Gastrocnemius medialis (tissue), 4 donors: ENCODE measurements around the gene KCNIP4. TPM values are rescaled to one million over a fixed set of nuclear protein-coding genes. Genes with fewer than 3 reads are reported as not detected.

Experiments used
- ATAC-seq, 2 donors: fragments of 150-250 bp; one replicate each; pipeline ENCODE4 v1.9.1; 2016
- DNase-seq, 2 donors: peaks; one replicate each; pipeline ENCODE4 v3.0.0-alpha.2; 2019
- H3K27ac ChIP-seq, 4 donors: fragments of 200-600 bp; sonication (generic); 1 replicate in 1 of 4; 2 replicates in 3 of 4; pipeline ENCODE4 v1.5.1; 2016 to 2018; ENCODE audit warnings: mild to moderate bottlenecking in 2 of 4, moderate library complexity in 1 of 4
- H3K27me3 ChIP-seq, 3 donors: fragments of 200-600 bp; sonication (generic) in 2 of 3; 1 replicate in 1 of 3; 2 replicates in 2 of 3; pipeline versions ENCODE4 v1.5.1 to v1.6.0; 2016 to 2019; ENCODE audit warnings: mild to moderate bottlenecking in 1 of 3, moderate library complexity in 1 of 3
- H3K36me3 ChIP-seq, 2 donors: fragments of 200-600 bp; sonication (generic) in 1 of 2; one replicate each; pipeline ENCODE4 v1.5.1; 2017 to 2018
- H3K4me1 ChIP-seq, 2 donors: fragments of 200-600 bp; sonication (generic) in 1 of 2; one replicate each; pipeline ENCODE4 v1.5.1; 2016 to 2017; ENCODE audit warnings: mild to moderate bottlenecking in 2 of 2
- H3K4me3 ChIP-seq, 4 donors: fragments of 200-600 bp; sonication (generic) in 3 of 4; 1 replicate in 1 of 4; 2 replicates in 3 of 4; pipeline ENCODE4 v1.5.1; 2016 to 2019; ENCODE audit warnings: mild to moderate bottlenecking in 2 of 4
- H3K9me3 ChIP-seq, 3 donors: fragments of 200-600 bp; sonication (generic) in 2 of 3; 1 replicate in 1 of 3; 2 replicates in 2 of 3; pipeline ENCODE4 v1.5.1; 2016 to 2019
- POLR2A ChIP-seq, 2 donors: fragments of 450-650 bp; IDR thresholded peaks; one replicate each; pipeline ENCODE4 v1.6.1; 2017; ENCODE audit warnings: antibody characterized with exemption in 2 of 2, mild to moderate bottlenecking in 2 of 2, moderate library complexity in 2 of 2
- in situ Hi-C, 4 donors: fragments of 200-750 bp; cut with MboI; loops; one replicate each; pipeline versions ENCODE4 v1.15.0 to v1.8.0; 2017; ENCODE audit warnings: low sequenced_read_pairs in 4 of 4
- intact Hi-C: fragments of 100-400 bp; cut with DNase I; formaldehyde crosslinking; loops from one replicate; pipeline ENCODE4 v1.15.1; 2023; ENCODE audit warnings: low total_unique reads
- total RNA-seq, 4 donors: library from RNA; depleted of rRNA; stranded (reverse); fragments of >200 nt; gene quantifications; one replicate each; pipeline versions ENCODE4 v1.1.0 to v1.2.3, GENCODE V29; 2016
- TF ChIP-seq, protein P1 (sequence below), 5 experiments: fragments of 450-650 bp in 3 of 5; fragments of 200-600 bp in 2 of 5; sonication (generic) in 2 of 5; IDR thresholded peaks in 4 of 5; conservative IDR thresholded peaks in 1 of 5; 1 replicate in 4 of 5; 2 replicates in 1 of 5; pipeline ENCODE4 v1.5.1; 2016 to 2019; ENCODE audit warnings: antibody characterized with exemption in 5 of 5, mild to moderate bottlenecking in 3 of 5, moderate library complexity in 3 of 5

The KCNIP4 gene
- total RNA-seq, 4 donors from 2014 or later = not detected

DNA sequence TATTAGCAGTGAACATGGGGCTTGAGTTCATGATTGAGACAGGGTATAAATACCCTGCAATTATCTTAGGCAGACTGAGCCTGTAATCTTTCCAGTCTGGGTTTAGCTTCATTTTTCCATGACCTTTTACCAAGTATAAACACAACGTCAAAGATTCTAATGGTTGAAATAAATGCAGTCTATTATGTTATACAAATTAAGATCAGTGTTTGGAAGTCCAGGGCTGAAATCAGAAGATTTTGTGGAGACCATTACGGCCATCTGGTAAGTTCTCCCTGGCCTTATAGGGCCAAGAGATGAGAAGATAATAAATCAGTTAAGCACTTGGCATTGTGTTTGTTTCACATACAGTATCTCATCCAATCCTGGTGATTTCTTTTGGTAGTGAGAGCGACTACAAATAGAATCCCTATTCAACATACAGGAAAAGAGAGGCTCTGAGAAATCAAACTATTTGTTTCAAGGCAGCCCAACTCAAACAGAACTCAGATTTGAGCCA, 822.5 kb downstream of the KCNIP4 start:
- intact Hi-C loops = no loop called here
- no peak for ATAC-seq
- in situ Hi-C loops = loop anchor here in 1 of 4 donors (25.0 kb wide), 1 partner anchor 364 kb away; no protein-coding TSS in a partner anchor
- Histone ChIP-seq H3K9me3 (no peaks in the 10 kb centered on the region), H3K4me3 (no peak overlapping the region), H3K4me1 (no peaks in the 10 kb centered on the region), H3K27ac (no peak overlapping the region), H3K36me3 (no peaks in the 10 kb centered on the region), H3K27me3 (no peaks in the 10 kb centered on the region)
- TF ChIP-seq, protein P1, sequence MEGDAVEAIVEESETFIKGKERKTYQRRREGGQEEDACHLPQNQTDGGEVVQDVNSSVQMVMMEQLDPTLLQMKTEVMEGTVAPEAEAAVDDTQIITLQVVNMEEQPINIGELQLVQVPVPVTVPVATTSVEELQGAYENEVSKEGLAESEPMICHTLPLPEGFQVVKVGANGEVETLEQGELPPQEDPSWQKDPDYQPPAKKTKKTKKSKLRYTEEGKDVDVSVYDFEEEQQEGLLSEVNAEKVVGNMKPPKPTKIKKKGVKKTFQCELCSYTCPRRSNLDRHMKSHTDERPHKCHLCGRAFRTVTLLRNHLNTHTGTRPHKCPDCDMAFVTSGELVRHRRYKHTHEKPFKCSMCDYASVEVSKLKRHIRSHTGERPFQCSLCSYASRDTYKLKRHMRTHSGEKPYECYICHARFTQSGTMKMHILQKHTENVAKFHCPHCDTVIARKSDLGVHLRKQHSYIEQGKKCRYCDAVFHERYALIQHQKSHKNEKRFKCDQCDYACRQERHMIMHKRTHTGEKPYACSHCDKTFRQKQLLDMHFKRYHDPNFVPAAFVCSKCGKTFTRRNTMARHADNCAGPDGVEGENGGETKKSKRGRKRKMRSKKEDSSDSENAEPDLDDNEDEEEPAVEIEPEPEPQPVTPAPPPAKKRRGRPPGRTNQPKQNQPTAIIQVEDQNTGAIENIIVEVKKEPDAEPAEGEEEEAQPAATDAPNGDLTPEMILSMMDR (IDR thresholded peaks at IDR 0.05 in 4 of 5, conservative IDR thresholded peaks at IDR 0.05 in 1 of 5) = no peak
- no peak for TF ChIP-seq POLR2A (IDR thresholded peaks at IDR 0.05)
- no peak for DNase-seq

DNA sequence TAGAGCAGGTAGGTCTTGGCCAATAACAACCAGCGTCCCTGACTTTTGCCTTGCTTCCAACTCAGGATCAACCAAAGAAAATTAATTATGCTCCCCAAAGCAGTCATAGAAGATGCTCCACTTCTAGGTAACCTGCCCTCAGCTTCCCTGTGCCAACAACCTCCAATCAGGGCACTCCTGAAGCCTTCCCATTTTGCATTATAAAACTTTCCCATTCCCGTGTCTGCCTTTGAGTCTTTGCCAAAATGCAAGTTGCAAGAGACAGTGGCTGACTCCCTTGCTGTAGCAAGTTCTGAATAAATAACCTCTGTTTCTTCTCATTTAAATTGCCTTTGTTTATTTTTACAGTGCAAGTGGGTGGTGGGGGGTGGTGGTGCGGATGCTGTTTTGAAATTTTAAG, 830.3 kb downstream of the KCNIP4 start:
- ATAC-seq = no peak
- Histone ChIP-seq H3K4me1 (no peaks in the 10 kb centered on the region), H3K4me3 (no peak overlapping the region), H3K9me3 (no peaks in the 10 kb centered on the region), H3K36me3 (no peaks in the 10 kb centered on the region), H3K27me3 (no peaks in the 10 kb centered on the region), H3K27ac (no peak overlapping the region)
- no peak for TF ChIP-seq POLR2A (IDR thresholded peaks at IDR 0.05)
- TF ChIP-seq, protein P1 (IDR thresholded peaks at IDR 0.05 in 4 of 5, conservative IDR thresholded peaks at IDR 0.05 in 1 of 5) = no peak
- intact Hi-C loops (no loop called here), in situ Hi-C loops (no loop called here)
- no peak for DNase-seq

DNA sequence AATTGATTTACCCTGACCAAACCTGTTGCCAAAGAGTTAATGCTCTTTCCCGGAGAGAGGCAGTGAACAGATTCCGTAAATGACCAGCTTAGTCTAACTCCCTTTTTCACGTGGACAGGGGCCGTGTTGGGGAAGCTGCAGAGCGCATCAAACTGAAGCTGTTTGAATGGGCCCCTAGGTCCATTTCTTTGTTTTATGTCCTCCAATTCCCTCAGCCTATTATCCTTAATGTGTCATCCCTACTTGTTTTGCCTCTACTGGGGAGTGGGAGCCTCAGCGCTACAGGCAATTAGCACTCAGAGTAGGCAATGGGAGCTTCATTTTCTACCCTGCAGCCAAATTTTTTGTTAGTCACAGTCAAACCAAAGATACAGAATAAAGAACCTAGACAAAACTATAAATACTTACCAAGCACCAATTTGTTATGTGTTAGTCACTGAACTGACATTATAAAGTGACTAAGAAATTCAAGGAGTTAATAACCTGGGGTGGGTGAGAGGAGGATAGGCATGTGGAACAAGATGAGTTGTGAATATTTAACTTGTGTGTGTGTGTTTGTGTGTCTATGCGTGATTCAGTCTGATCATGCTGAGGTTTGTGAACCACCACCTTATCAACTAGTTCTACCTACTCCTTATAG, 830.9 kb downstream of the KCNIP4 start:
- TF ChIP-seq, protein P1 (IDR thresholded peaks at IDR 0.05 in 4 of 5, conservative IDR thresholded peaks at IDR 0.05 in 1 of 5) = no peak
- TF ChIP-seq POLR2A (IDR thresholded peaks at IDR 0.05) = no peak
- no peak for DNase-seq
- no peaks in the 10 kb centered on the region for H3K36me3 ChIP-seq
- H3K4me1 ChIP-seq = no peaks in the 10 kb centered on the region
- H3K27ac ChIP-seq = no peak overlapping the region
- no peak overlapping the region for H3K4me3 ChIP-seq
- no peak for ATAC-seq
- intact Hi-C loops = no loop called here
- no peaks in the 10 kb centered on the region for H3K27me3 ChIP-seq
- H3K9me3 ChIP-seq = no peaks in the 10 kb centered on the region
- in situ Hi-C loops = no loop called here

DNA sequence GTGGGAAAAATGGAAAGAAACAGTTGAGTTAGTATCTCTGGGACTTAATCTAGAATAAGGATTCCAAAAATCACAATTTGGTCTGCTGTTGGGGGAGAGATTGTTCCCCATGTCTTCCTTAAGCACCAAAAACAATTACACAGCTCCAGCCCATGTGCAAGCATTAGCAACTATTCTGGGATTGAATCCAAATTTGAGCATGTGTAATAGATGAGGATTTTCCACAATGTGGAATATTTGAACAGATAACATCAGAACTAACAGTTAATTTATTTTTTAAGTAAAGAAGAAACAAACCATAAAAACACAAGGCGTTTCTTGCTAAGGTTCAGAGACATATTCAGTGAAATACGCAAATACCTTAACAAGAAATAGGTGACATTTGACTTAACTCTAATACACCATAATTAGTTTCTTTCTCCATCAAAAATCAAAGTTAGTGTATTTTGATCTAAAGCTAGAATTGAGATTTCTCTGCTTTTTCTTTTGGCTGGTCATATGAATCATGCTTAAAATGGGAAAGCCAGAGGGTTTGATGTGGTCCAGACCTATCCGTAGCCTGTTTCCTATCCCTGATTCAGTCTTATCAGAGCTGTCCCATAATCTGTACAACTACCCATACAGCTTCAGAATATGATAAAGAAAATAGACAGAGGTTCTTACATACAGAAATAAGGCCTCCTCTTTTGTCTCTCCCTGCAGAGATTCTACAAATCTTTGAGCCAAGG, 834.9 kb downstream of the KCNIP4 start:
- Histone ChIP-seq H3K36me3 (no peaks in the 10 kb centered on the region), H3K4me3 (no peak overlapping the region), H3K9me3 (no peaks in the 10 kb centered on the region), H3K27me3 (no peaks in the 10 kb centered on the region), H3K27ac (no peak overlapping the region), H3K4me1 (no peaks in the 10 kb centered on the region)
- intact Hi-C loops = no loop called here
- in situ Hi-C loops = no loop called here
- no peak for DNase-seq
- no peak for ATAC-seq
- TF ChIP-seq POLR2A (IDR thresholded peaks at IDR 0.05) = no peak
- TF ChIP-seq, protein P1 (IDR thresholded peaks at IDR 0.05 in 4 of 5, conservative IDR thresholded peaks at IDR 0.05 in 1 of 5) = no peak
